ENCODE results near the gene TTLL8. TPM values are rescaled to one million over a fixed set of nuclear protein-coding genes. Genes with fewer than 3 reads are reported as not detected.

Gene TTLL8
- total RNA-seq, 1 experiment from 2014 or later = not detected

DNA sequence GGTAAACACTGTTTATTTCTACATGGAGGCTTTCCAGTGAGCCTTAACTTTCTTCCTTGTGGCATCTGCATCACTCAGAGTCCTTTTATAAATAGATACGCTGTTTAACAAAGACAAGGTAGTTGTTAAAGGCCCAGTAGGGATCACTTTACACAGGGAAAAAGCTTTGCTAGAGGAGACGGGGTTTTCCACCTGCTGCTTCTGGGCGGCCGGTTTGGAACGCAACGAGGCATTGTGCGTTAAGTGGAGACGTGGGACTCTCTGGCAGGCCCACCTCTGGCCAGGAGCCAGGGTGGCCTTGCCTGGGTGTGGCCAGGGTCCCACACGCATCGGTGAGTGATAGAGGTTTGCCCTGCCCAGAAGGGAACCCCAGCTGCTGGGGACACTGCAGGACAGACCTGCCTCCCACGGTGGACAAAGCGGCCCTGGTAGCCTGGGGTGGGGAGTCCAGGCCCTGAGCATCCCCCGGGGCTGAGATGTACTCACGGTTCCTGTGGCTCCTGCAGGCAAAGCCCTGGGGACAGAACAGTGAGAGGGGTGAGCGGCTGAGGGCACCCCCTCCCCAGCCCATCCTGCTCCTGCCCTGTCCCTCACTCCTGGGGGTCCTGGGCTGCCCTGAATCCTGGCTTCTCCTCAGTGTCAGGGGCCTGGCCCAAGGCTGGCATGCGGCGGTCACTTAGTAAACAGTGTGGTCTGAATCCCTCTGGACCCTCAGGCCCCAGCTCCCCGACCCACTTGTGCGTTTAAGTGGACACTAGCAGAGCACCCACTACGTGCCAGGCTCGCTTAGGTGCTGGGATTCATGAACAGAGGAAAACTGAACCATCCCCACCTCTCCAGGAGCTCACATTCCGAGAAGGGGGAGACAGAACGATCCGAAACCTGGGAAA lies 49.7 kb downstream of the TTLL8 start:
- peaks cover 26% of the 10 kb centered on the region for H3K27me3 Mint-ChIP-seq (ENCODE audit: low read depth)
- DNase-seq (ENCODE audit: low spot score) = no peak
- H3K4me1 Mint-ChIP-seq = peaks cover 16% of the 10 kb centered on the region
- POLR2A ChIA-PET = no interaction called here
- no peaks in the 10 kb centered on the region for H3K9me3 Mint-ChIP-seq
- no peak for ATAC-seq
- TF ChIP-seq, protein P1, sequence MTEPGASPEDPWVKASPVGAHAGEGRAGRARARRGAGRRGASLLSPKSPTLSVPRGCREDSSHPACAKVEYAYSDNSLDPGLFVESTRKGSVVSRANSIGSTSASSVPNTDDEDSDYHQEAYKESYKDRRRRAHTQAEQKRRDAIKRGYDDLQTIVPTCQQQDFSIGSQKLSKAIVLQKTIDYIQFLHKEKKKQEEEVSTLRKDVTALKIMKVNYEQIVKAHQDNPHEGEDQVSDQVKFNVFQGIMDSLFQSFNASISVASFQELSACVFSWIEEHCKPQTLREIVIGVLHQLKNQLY (CRISPR knock-in tag; IDR thresholded peaks at IDR 0.05) = no peak
- no peak overlapping the region for H3K4me3 Mint-ChIP-seq
- CTCF ChIA-PET = interaction anchor here (1.0 to 2.1 kb wide), 2 partner anchors 15 to 22 kb away, joined by 3 to 11 read pairs; no protein-coding TSS in a partner anchor
- H3K27ac Mint-ChIP-seq = no peak overlapping the region; the same call in 1 of the 2 replicates
- H3K36me3 Mint-ChIP-seq = no peaks in the 10 kb centered on the region

DNA sequence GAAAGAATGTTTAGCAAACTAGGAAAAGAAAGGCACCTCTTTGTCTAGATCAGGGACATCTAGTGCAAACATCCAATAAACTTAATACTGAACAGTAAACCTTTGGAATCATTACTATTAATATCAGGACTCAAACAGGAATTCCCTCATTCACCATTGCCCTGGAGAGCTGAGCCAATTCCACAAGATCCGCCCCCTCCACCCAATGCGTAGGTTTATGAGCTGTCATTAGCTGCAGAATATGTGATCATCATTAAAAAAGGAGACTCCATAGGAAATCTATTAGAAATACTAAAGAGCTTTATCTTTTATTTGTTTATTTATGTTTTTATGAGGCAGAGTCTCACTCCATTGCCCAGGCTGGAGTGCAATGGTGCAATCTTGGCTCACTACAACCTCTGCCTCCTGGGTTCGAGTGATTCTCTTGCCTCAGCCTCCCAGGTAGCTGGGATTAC lies 51.0 kb downstream of the TTLL8 start:
- TF ChIP-seq ZNF671 (CRISPR knock-in tag; IDR thresholded peaks at IDR 0.05) (no peak), ESRRA (CRISPR knock-in tag; IDR thresholded peaks at IDR 0.05; ENCODE audit: borderline replicate concordance) (no peak), OVOL2 (CRISPR knock-in tag; IDR thresholded peaks at IDR 0.05; ENCODE audit: borderline replicate concordance) (no peak), NR3C1 (CRISPR knock-in tag; conservative IDR thresholded peaks at IDR 0.05; ENCODE audit: low read depth) (no peak)
- TF ChIP-seq, protein P2, sequence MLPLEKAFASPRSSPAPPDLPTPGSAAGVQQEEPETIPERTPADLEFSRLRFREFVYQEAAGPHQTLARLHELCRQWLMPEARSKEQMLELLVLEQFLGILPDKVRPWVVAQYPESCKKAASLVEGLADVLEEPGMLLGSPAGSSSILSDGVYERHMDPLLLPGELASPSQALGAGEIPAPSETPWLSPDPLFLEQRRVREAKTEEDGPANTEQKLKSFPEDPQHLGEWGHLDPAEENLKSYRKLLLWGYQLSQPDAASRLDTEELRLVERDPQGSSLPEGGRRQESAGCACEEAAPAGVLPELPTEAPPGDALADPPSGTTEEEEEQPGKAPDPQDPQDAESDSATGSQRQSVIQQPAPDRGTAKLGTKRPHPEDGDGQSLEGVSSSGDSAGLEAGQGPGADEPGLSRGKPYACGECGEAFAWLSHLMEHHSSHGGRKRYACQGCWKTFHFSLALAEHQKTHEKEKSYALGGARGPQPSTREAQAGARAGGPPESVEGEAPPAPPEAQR (CRISPR knock-in tag; IDR thresholded peaks at IDR 0.05) = no peak
- DNase-seq (ENCODE audit: low spot score) (no peak), ATAC-seq (no peak)
- Mint-ChIP-seq H3K36me3 (no peaks in the 10 kb centered on the region), H3K4me1 (peaks cover 13% of the 10 kb centered on the region), H3K27ac (no peak overlapping the region), H3K9me3 (no peaks in the 10 kb centered on the region), H3K27me3 (ENCODE audit: low read depth) (peaks cover 15% of the 10 kb centered on the region), H3K4me3 (no peak overlapping the region)
- ChIA-PET POLR2A (interaction anchor here (0.6 kb wide), 1 partner anchor 20 kb away, joined by 5 read pairs; no protein-coding TSS in a partner anchor), CTCF (interaction anchor here (0.6 to 2.1 kb wide), 3 partner anchors 23 to 81 kb away, joined by 3 to 11 read pairs (median 4); no protein-coding TSS in a partner anchor)

DNA sequence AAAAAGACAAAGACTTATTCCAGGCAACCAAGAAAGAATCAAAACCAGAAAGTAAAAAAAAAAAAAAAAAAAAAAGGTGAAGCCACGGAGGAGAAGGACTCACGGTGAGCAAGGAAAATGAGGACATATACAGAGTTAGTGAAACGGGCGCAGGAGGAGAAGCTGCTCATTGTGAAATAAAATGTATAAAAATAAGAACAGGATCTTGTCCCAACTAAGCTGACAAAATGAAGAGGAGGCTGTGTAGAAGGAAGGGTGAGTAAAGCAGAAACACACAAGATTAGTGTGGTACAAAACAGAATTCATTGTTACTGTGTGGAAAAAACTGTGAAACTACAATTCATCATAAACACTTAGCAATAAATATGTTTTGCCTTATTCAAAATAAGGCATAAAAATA lies 53.2 kb downstream of the TTLL8 start:
- peaks cover 3% of the 10 kb centered on the region; the same call in 1 of the 2 replicates for H3K4me1 Mint-ChIP-seq
- POLR2A ChIA-PET = no interaction called here
- H3K27me3 Mint-ChIP-seq (ENCODE audit: low read depth) = peaks cover 23% of the 10 kb centered on the region
- no peak overlapping the region for H3K4me3 Mint-ChIP-seq
- TF ChIP-seq, protein P3, sequence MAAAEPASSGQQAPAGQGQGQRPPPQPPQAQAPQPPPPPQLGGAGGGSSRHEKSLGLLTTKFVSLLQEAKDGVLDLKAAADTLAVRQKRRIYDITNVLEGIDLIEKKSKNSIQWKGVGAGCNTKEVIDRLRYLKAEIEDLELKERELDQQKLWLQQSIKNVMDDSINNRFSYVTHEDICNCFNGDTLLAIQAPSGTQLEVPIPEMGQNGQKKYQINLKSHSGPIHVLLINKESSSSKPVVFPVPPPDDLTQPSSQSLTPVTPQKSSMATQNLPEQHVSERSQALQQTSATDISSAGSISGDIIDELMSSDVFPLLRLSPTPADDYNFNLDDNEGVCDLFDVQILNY (CRISPR knock-in tag; IDR thresholded peaks at IDR 0.05) = no peak
- TF ChIP-seq GABPB1 (CRISPR knock-in tag; IDR thresholded peaks at IDR 0.05) (no peak), SP1 (CRISPR knock-in tag; conservative IDR thresholded peaks at IDR 0.05) (no peak), ZNF138 (CRISPR knock-in tag; conservative IDR thresholded peaks at IDR 0.05) (no peak), ZNF121 (CRISPR knock-in tag; IDR thresholded peaks at IDR 0.05) (no peak), SMAD3 (CRISPR knock-in tag; IDR thresholded peaks at IDR 0.05; ENCODE audit: borderline replicate concordance) (no peak), ELF4 (CRISPR knock-in tag; IDR thresholded peaks at IDR 0.05; ENCODE audit: low read depth) (no peak), ZNF219 (CRISPR knock-in tag; IDR thresholded peaks at IDR 0.05; ENCODE audit: borderline replicate concordance) (no peak), ETV6 (CRISPR knock-in tag; IDR thresholded peaks at IDR 0.05) (no peak), JAZF1 (CRISPR knock-in tag; IDR thresholded peaks at IDR 0.05) (no peak)
- TF ChIP-seq, protein P4, sequence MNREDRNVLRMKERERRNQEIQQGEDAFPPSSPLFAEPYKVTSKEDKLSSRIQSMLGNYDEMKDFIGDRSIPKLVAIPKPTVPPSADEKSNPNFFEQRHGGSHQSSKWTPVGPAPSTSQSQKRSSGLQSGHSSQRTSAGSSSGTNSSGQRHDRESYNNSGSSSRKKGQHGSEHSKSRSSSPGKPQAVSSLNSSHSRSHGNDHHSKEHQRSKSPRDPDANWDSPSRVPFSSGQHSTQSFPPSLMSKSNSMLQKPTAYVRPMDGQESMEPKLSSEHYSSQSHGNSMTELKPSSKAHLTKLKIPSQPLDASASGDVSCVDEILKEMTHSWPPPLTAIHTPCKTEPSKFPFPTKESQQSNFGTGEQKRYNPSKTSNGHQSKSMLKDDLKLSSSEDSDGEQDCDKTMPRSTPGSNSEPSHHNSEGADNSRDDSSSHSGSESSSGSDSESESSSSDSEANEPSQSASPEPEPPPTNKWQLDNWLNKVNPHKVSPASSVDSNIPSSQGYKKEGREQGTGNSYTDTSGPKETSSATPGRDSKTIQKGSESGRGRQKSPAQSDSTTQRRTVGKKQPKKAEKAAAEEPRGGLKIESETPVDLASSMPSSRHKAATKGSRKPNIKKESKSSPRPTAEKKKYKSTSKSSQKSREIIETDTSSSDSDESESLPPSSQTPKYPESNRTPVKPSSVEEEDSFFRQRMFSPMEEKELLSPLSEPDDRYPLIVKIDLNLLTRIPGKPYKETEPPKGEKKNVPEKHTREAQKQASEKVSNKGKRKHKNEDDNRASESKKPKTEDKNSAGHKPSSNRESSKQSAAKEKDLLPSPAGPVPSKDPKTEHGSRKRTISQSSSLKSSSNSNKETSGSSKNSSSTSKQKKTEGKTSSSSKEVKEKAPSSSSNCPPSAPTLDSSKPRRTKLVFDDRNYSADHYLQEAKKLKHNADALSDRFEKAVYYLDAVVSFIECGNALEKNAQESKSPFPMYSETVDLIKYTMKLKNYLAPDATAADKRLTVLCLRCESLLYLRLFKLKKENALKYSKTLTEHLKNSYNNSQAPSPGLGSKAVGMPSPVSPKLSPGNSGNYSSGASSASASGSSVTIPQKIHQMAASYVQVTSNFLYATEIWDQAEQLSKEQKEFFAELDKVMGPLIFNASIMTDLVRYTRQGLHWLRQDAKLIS (CRISPR knock-in tag; IDR thresholded peaks at IDR 0.05; ENCODE audit: borderline replicate concordance) = no peak
- TF ChIP-seq, protein P5, sequence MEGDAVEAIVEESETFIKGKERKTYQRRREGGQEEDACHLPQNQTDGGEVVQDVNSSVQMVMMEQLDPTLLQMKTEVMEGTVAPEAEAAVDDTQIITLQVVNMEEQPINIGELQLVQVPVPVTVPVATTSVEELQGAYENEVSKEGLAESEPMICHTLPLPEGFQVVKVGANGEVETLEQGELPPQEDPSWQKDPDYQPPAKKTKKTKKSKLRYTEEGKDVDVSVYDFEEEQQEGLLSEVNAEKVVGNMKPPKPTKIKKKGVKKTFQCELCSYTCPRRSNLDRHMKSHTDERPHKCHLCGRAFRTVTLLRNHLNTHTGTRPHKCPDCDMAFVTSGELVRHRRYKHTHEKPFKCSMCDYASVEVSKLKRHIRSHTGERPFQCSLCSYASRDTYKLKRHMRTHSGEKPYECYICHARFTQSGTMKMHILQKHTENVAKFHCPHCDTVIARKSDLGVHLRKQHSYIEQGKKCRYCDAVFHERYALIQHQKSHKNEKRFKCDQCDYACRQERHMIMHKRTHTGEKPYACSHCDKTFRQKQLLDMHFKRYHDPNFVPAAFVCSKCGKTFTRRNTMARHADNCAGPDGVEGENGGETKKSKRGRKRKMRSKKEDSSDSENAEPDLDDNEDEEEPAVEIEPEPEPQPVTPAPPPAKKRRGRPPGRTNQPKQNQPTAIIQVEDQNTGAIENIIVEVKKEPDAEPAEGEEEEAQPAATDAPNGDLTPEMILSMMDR (IDR thresholded peaks at IDR 0.05) = no peak
- DNase-seq (ENCODE audit: low spot score) (no peak), ATAC-seq (no peak)
- no peak overlapping the region for H3K27ac Mint-ChIP-seq
- H3K36me3 Mint-ChIP-seq = no peaks in the 10 kb centered on the region
- CTCF ChIA-PET = interaction anchor here (0.8 to 0.9 kb wide), 2 partner anchors 12 to 26 kb away, joined by 3 read pairs; no protein-coding TSS in a partner anchor
- H3K9me3 Mint-ChIP-seq = no peaks in the 10 kb centered on the region

Measured in WTC11 (cell line).